RWPE1 (cell line): ENCODE measurements around the gene DENND4B.
"Not testable (repeated sequence)": the region's sequence is repeated elsewhere in the genome, so short reads cannot be mapped to it uniquely, and the experiment has no call there.

ENCODE experiments used
- CTCF ChIA-PET: fragments of 350-600 bp; sonication (Branson Sonifier 250); formaldehyde crosslinking; extraction: SDS; loops from one replicate; lab custom pipeline; 2021; lab: Yijun Ruan, JAX
- POLR2A ChIA-PET: fragments of 400-600 bp; formaldehyde crosslinking; extraction: SDS; loops from one replicate; lab custom pipeline; 2020; ENCODE audit warnings: antibody characterized with exemption; ENCODE audit not compliant: low non-redundant PET; lab: Yijun Ruan, JAX
- DNase-seq: peaks from one replicate; pipeline ENCODE4 v3.0.0; 2012; ENCODE audit warnings: low spot score
- H3K27ac ChIP-seq: fragments of 450-650 bp; 2 replicates; pipeline ENCODE4 v1.5.1; 2017
- TF ChIP-seq, protein P1 (sequence below): fragments of 450-650 bp; conservative IDR thresholded peaks from 2 replicates; pipeline ENCODE4 v1.5.1; 2017; ENCODE audit warnings: low read depth, mild to moderate bottlenecking

The DENND4B gene

DNA sequence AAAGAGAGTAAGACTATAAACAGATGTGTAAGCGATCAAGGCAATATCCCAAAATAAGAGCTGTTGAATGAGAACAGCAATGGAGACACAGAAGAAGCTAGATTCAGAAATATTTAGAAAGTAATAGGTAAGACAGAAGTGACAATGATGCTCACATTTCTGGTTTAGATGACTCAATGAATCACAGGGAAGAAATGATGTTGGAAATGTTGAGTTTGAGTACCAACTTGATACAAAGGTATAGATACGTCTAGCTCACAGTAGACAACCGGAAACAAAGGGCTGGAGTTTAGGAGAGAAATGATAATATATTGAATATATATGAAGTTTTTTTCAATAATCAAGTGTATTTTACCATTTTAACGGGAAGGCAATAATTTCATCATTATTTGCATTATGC, 30.2 kb downstream of the DENND4B start:
- ChIA-PET CTCF (interaction anchor here (0.7 kb wide), 1 partner anchor 70 kb away, joined by 7 read pairs; no protein-coding TSS in a partner anchor), POLR2A (no interaction called here)
- TF ChIP-seq, protein P1, sequence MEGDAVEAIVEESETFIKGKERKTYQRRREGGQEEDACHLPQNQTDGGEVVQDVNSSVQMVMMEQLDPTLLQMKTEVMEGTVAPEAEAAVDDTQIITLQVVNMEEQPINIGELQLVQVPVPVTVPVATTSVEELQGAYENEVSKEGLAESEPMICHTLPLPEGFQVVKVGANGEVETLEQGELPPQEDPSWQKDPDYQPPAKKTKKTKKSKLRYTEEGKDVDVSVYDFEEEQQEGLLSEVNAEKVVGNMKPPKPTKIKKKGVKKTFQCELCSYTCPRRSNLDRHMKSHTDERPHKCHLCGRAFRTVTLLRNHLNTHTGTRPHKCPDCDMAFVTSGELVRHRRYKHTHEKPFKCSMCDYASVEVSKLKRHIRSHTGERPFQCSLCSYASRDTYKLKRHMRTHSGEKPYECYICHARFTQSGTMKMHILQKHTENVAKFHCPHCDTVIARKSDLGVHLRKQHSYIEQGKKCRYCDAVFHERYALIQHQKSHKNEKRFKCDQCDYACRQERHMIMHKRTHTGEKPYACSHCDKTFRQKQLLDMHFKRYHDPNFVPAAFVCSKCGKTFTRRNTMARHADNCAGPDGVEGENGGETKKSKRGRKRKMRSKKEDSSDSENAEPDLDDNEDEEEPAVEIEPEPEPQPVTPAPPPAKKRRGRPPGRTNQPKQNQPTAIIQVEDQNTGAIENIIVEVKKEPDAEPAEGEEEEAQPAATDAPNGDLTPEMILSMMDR = no peak
- DNase-seq = no peak
- no peak overlapping the region for H3K27ac ChIP-seq

DNA sequence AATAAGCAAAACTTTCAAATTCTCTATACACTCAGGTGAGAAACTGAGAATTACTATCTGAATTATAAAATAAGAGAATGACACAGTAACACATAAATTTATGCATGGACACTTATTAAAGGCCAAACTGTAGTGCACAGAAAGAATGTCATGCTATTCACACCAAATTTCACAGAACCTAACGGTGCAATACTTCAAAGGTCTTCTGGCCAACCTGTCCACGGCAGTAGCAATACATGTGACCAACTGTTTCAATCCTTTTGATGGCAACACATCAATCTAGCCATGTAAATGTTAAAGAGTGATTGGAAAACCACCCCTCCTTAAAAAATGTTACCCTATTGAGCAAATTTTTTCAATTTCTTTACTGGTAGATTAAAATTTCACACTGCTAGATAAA, 34.2 kb downstream of the DENND4B start:
- CTCF ChIA-PET = interaction anchor here (0.9 kb wide), 1 partner anchor 34 kb away, joined by 3 read pairs; the partner anchor contains the start of gene DENND4B
- TF ChIP-seq, protein P1 = no peak
- POLR2A ChIA-PET = no interaction called here
- no peak for DNase-seq
- H3K27ac ChIP-seq = no peak overlapping the region

DNA sequence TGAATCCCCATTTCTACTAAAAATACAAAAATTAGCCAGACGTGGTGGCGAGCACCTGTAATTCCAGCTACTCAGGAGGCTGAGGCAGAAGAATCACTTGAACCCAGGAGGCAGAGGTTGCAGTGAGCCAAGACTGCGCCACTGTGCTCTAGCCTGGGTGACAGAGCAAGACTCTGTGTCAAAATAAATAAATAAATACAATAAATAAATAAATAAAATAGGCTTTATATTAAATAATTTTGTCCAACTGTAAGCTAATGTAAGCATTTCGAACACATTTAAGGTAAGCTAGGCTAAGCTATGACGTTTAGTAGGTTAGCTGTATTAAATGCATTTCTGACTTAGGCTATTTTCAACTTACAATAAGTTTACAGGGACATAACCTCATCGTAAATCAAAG, 36.0 kb downstream of the DENND4B start:
- DNase-seq, H3K27ac ChIP-seq, POLR2A ChIA-PET, CTCF ChIA-PET: not testable (repeated sequence)

DNA sequence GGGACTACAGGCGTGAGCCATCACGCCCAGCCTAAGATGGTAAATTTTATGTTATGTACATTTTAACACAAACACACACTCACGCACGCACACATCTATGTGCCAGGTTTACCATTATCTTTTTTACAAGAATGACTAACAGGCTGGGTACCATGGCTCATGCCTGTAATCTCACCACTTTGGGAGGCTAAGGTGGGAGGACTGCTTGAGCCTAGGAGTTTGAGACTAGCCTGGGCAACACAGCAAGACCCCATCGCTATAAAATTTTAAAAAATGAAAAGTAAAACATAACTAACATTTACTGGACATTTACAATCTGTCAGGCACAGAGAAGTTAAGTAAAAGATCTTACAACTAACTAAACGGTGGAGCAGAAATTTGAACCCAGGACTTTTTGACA, 38.4 kb downstream of the DENND4B start:
- ChIA-PET CTCF (interaction anchor here (0.7 kb wide), 1 partner anchor 38 kb away, joined by 5 read pairs; no protein-coding TSS in a partner anchor), POLR2A (no interaction called here)
- no peak for DNase-seq
- TF ChIP-seq, protein P1 = no peak
- H3K27ac ChIP-seq = peak overlapping the region; percentile 23; the same call in 1 of the 2 replicates

DNA sequence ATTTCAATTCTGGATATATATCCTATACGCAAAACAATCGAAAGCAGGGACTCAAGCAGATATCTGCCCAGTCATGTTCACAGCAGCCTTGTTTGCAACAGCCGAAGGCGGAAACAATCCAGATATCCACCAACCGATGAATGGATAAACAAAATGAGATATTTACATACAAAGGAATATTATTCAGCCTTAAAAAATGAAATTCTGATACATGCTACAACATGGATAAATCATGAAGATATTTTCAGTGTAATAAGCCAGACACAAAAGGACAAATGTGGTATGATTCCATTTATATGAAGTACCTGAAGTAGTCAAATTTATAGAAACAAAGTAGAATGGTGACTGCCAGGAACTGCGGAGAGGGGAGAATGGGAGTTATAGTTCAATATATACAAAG, 39.4 kb downstream of the DENND4B start:
- CTCF ChIA-PET = no interaction called here

DNA sequence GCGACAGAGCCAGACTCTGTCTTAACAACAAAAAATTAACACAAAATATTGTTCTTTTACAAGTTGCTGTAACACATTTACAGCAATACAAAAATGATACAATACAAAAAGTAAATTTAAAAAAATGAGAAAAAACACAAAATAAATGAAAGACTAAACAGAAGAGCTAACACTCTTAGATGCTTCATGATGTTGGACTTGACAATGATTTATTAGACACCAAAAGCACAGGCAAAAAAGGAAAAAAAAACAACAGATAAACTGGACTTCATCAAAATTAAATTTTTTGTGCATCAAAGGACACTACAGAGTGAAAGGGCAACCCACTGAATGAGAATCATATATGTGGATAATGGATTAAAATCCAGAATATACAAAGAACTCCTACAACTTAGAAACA, 40.1 kb downstream of the DENND4B start:
- H3K27ac ChIP-seq = peak overlapping the region; percentile 32
- ChIA-PET CTCF (interaction anchor here (0.7 kb wide), 1 partner anchor 16 kb away, joined by 3 read pairs; no protein-coding TSS in a partner anchor), POLR2A (no interaction called here)
- TF ChIP-seq, protein P1 = no peak
- DNase-seq = no peak

More for the DNA sequence above, 39.4 kb downstream of the DENND4B start:
- TF ChIP-seq, protein P1 = no peak
- POLR2A ChIA-PET = no interaction called here
- no peak for DNase-seq
- no peak overlapping the region for H3K27ac ChIP-seq

DNA sequence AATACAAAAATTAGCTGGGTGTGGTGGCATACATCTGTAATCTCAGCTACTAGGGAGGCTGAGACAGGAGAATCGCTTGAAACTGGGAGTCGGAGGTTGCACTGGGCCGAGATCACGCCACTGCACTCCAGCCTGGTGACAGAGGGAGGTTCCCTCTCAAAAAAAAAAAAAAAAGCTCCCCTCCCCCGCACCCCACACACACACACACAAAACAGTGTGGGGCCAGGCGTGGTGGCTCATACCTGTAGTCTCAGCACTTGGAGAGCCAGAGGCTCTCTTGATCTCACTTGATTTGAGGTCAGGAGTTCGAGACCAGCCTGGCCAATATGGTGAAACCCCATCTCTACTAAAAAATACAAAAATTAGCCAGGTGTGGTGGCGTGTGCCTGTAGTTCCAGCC, 40.6 kb downstream of the DENND4B start:
- peak overlapping the region; percentile 32 for H3K27ac ChIP-seq
- POLR2A ChIA-PET, DNase-seq: not testable (repeated sequence)
- CTCF ChIA-PET = interaction anchor here (0.7 kb wide), 1 partner anchor 16 kb away, joined by 3 read pairs; no protein-coding TSS in a partner anchor
